Gastroesophageal sphincter (tissue), 4 donors: ENCODE measurements around the gene ZFYVE26. TPM values are rescaled to one million over a fixed set of nuclear protein-coding genes. Genes with fewer than 3 reads are reported as not detected.
"Not testable (repeated sequence)": the region's sequence is repeated elsewhere in the genome, so short reads cannot be mapped to it uniquely, and the experiment has no call there.

Source experiments
- ATAC-seq: fragments of 150-250 bp; one replicate; pipeline ENCODE4 v1.9.1; 2016; ENCODE audit warnings: mild to moderate bottlenecking, moderate library complexity
- H3K27ac ChIP-seq, 4 donors: fragments of 200-600 bp; sonication (generic) in 3 of 4; 1 replicate in 3 of 4; 2 replicates in 1 of 4; pipeline ENCODE4 v1.5.1; 2016 to 2019
- H3K27me3 ChIP-seq: fragments of 200-600 bp; sonication (generic); one replicate; pipeline ENCODE4 v1.5.1; 2019
- H3K36me3 ChIP-seq, 2 donors: fragments of 200-600 bp; sonication (generic); one replicate each; pipeline ENCODE4 v1.5.1; 2019; ENCODE audit warnings: control low read depth in 1 of 2
- H3K4me1 ChIP-seq, 3 donors: fragments of 200-600 bp; sonication (generic); 1 replicate in 2 of 3; 2 replicates in 1 of 3; pipeline ENCODE4 v1.5.1; 2016 to 2019; ENCODE audit warnings: control low read depth in 2 of 3
- H3K4me3 ChIP-seq, 2 donors: fragments of 200-600 bp; sonication (generic); one replicate each; pipeline ENCODE4 v1.5.1; 2019; ENCODE audit warnings: mild to moderate bottlenecking in 1 of 2, moderate library complexity in 1 of 2
- H3K9me3 ChIP-seq, 3 donors: fragments of 200-600 bp; sonication (generic); one replicate each; pipeline ENCODE4 v1.5.1; 2017 to 2019; ENCODE audit warnings: control low read depth in 2 of 3
- CTCF ChIP-seq, 4 experiments: fragments of 200-600 bp in 2 of 4; fragments of 450-650 bp in 2 of 4; sonication (generic) in 1 of 4; IDR thresholded peaks; one replicate each; pipeline ENCODE4 v1.5.1; 2017 to 2019; ENCODE audit warnings: antibody characterized with exemption in 4 of 4, mild to moderate bottlenecking in 2 of 4, moderate library complexity in 2 of 4
- EP300 ChIP-seq: sonication (generic); formaldehyde crosslinking; IDR thresholded peaks from one replicate; pipeline ENCODE4 v1.6.1; 2017; ENCODE audit warnings: antibody characterized with exemption, mild to moderate bottlenecking
- POLR2A ChIP-seq, 2 donors: fragments of 450-650 bp; IDR thresholded peaks; one replicate each; pipeline ENCODE4 v1.6.1; 2017; ENCODE audit warnings: antibody characterized with exemption in 2 of 2, mild to moderate bottlenecking in 2 of 2, moderate library complexity in 1 of 2
- POLR2AphosphoS5 ChIP-seq: sonication (generic); formaldehyde crosslinking; IDR thresholded peaks from one replicate; pipeline ENCODE4 v1.6.1; 2017; ENCODE audit warnings: antibody characterized with exemption
- WGBS, 2 donors: methylation state at CpG; one replicate each; pipeline ENCODE4 v1.1.5; 2018; ENCODE audit warnings: low coverage in 1 of 2; 5-methylcytosine and 5-hydroxymethylcytosine counted together
- small RNA-seq, 4 donors: library from RNA; depleted of rRNA; stranded (forward); fragments of <200 nt; gene quantifications; one replicate each; pipeline ENCODE3, GENCODE V24; 2016
- total RNA-seq, 4 donors: library from RNA; depleted of rRNA; stranded (reverse); fragments of >200 nt; gene quantifications; one replicate each; pipeline ENCODE4 v1.1.0, GENCODE V29; 2016

ZFYVE26 gene
- total RNA-seq, 4 donors from 2014 or later: 19.3 to 30.7 (median 23.1) TPM

- TF ChIP-seq EP300: no peak
- TF ChIP-seq CTCF (IDR thresholded peaks at IDR 0.05): peak; percentile 36 to 79 (median 64)
- no peak for TF ChIP-seq POLR2AphosphoS5
- no peaks in the 10 kb centered on the region for H3K9me3 ChIP-seq
- no peaks in the 10 kb centered on the region for H3K27me3 ChIP-seq
- H3K36me3 ChIP-seq: no peaks in the 10 kb centered on the region
- no peak overlapping the region for H3K27ac ChIP-seq
- WGBS, 2 donors: 0 to 13% methylated on average over 1 to 3 of the region's 3 CpGs
- no peak overlapping the region for H3K4me3 ChIP-seq
- ATAC-seq: peak; percentile 67
- no peaks in the 10 kb centered on the region for H3K4me1 ChIP-seq
These were observed 111.8 kb downstream of the ZFYVE26 start for GRCh38 chr14:67704484-67705089.

- 26 to 31% methylated on average over 3 of the region's 3 CpGs for WGBS, 2 donors
- Histone ChIP-seq H3K36me3 (no peaks in the 10 kb centered on the region), H3K27ac (no peak overlapping the region), H3K9me3 (no peaks in the 10 kb centered on the region), H3K27me3 (no peaks in the 10 kb centered on the region), H3K4me3 (no peak overlapping the region), H3K4me1 (no peaks in the 10 kb centered on the region)
- ATAC-seq: no peak
- no peak for TF ChIP-seq CTCF (IDR thresholded peaks at IDR 0.05)
- no peak for TF ChIP-seq EP300
- no peak for TF ChIP-seq POLR2A (IDR thresholded peaks at IDR 0.05)
- TF ChIP-seq POLR2AphosphoS5: no peak
These were observed 112.4 kb downstream of the ZFYVE26 start for GRCh38 chr14:67703997-67704396.

GRCh38 chr14:67701492-67701891, 114.9 kb downstream of the ZFYVE26 start, which contains the start of gene RDH12:
Gene RDH12, plus strand, starts transcription at chr14:67701886. Its CDS starts 20,757 bp downstream, at chr14:67722643.
- not testable (repeated sequence) for H3K9me3 ChIP-seq, H3K27me3 ChIP-seq, H3K4me1 ChIP-seq, H3K4me3 ChIP-seq, ATAC-seq, H3K27ac ChIP-seq, H3K36me3 ChIP-seq
- WGBS, 2 donors: 88 to 100% methylated on average over 2 to 5 of the region's 8 CpGs

GRCh38 chr14:67698179-67698578, 118.2 kb downstream of the ZFYVE26 start:
- WGBS, 2 donors: 70% methylated on average over 1 of the region's 1 CpG; no CpG with 5 or more reads in 1 of the 2 donors
- TF ChIP-seq EP300 (no peak), POLR2A (IDR thresholded peaks at IDR 0.05) (no peak)
- no peaks in the 10 kb centered on the region for H3K9me3 ChIP-seq
- ATAC-seq: no peak
- no peak overlapping the region for H3K4me3 ChIP-seq
- H3K36me3 ChIP-seq: no peaks in the 10 kb centered on the region
- no peaks in the 10 kb centered on the region for H3K27me3 ChIP-seq
- H3K4me1 ChIP-seq: peaks cover 0 to 20% (median 4%) of the 10 kb centered on the region in 3 donors
- H3K27ac ChIP-seq: no peak overlapping the region

- Histone ChIP-seq H3K36me3 (peaks cover 0 to 6% of the 10 kb centered on the region in 2 donors), H3K4me1 (peaks cover 0 to 28% (median 4%) of the 10 kb centered on the region in 3 donors), H3K27ac (no peak overlapping the region), H3K4me3 (no peak overlapping the region), H3K9me3 (no peaks in the 10 kb centered on the region), H3K27me3 (no peaks in the 10 kb centered on the region)
- TF ChIP-seq CTCF (IDR thresholded peaks at IDR 0.05): no peak
- peak; percentile 17 for TF ChIP-seq POLR2AphosphoS5
- TF ChIP-seq EP300: no peak
- TF ChIP-seq POLR2A (IDR thresholded peaks at IDR 0.05): no peak
- 64 to 91% methylated on average over 4 of the region's 4 CpGs for WGBS, 2 donors
- no peak for ATAC-seq
These were observed 119.4 kb downstream of the ZFYVE26 start for GRCh38 chr14:67697006-67697405.

Small RNAs within 50 kb of the gene (small RNA-seq; reads per million reads assigned to genes)
- gene AL049779.3: 0 reads per million in 4 donors
- 0 reads per million in 4 donors for gene RN7SL369P

Other genes with a start within 250 kb of the ZFYVE26 start
- 10 to 100 TPM; 20.5 to 31.9 (median 27.7) TPM for gene PIGH, start 216.3 kb downstream of the ZFYVE26 start, total RNA-seq
- gene ARG2, start 196.7 kb downstream of the ZFYVE26 start, total RNA-seq: 10 to 100 TPM in 3 of 4 donors, 1 to 10 TPM in 1; 5.7 to 24.7 (median 14.9) TPM
- 10 to 100 TPM; 77.0 to 98.5 (median 90.4) TPM for gene VTI1B, start 142.0 kb downstream of the ZFYVE26 start, total RNA-seq
- gene RDH11, start 120.8 kb downstream of the ZFYVE26 start, total RNA-seq: 10 to 100 TPM; 38.5 to 42.5 (median 41.4) TPM
- under 1 TPM in 1 of 4 donors, not detected in 3; 0.20 TPM for gene RDH12, start 114.7 kb downstream of the ZFYVE26 start, total RNA-seq
- 1 to 10 TPM; 5.1 to 7.0 (median 6.0) TPM for gene RAD51B, start 3.2 kb upstream of the ZFYVE26 start, total RNA-seq